Measurements from ENCODE around the gene MGMT. TPM values are rescaled to one million over a fixed set of nuclear protein-coding genes. Genes with fewer than 3 reads are reported as not detected.

Gene MGMT
- total RNA-seq, 6 experiments from 2014 or later = 36.5 to 53.4 (median 42.3) TPM

DNA sequence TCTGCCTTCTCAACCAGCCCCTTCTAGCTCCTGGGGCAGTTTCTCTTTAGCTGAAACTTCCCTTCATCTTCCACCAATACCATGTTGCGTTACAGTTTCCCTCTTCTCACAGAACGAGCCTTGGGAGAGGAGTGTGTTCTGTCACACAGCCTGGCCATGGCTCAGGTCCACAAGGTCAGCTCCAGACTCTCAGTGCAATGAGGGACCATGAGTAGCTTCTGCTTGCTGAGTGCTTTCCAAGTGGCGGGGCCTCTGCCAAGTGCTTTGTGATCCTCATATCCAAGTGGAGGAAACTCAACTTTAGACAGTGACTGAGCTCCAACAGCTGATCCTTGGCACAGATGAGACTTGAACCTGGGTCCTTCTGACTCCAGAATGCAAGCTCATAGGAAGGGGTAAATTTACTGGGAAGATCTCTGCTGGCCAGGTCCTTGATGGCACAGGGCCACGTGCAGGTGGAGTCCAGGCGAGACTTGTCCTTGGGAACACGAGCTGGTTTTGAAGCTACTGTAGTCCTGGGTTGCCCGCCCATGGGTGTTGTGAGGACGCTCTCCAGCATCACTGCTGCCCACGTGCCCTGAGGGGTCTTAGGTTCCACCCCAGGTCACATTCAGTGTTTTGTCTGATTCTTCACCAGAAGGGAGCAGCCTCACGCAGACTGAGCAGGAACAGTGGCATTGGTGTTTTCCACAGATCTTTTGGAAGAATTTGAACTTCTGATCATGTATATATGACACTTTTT, 259.0 kb downstream of the MGMT start:
- Histone ChIP-seq H3K4me1 (peaks cover 0 to 16% (median 0%) of the 10 kb centered on the region in 4 donors), H3K9me3 (no peaks in the 10 kb centered on the region), H3K4me3 (no peak overlapping the region), H3K36me3 (no peaks in the 10 kb centered on the region), H3K27me3 (no peaks in the 10 kb centered on the region), H3K27ac (no peak overlapping the region)
- ATAC-seq (peak; percentile 36 to 84 (median 58)), DNase-seq (peak in 2 of 3 donors; percentile 82 to 83)
- intact Hi-C loops (cut with DNase I) = no loop called here
- WGBS (ENCODE audit: insufficient coverage, low coverage, low lambda C conversion rate, missing lambda C conversion rate) = 81% methylated on average over 4 of the region's 10 CpGs
- TF ChIP-seq CTCF (IDR thresholded peaks at IDR 0.05) (no peak), POLR2A (IDR thresholded peaks at IDR 0.05) (no peak)

- no peak overlapping the region for H3K4me3 ChIP-seq
- H3K9me3 ChIP-seq = no peaks in the 10 kb centered on the region
- ATAC-seq (no peak), DNase-seq (peak in 1 of 3 donors; percentile 20)
- no peaks in the 10 kb centered on the region for H3K36me3 ChIP-seq
- peaks cover 0 to 16% (median 0%) of the 10 kb centered on the region in 4 donors for H3K4me1 ChIP-seq
- H3K27me3 ChIP-seq = no peaks in the 10 kb centered on the region
- no peak overlapping the region for H3K27ac ChIP-seq
- intact Hi-C loops (cut with DNase I) = no loop called here
- TF ChIP-seq CTCF (IDR thresholded peaks at IDR 0.05) = no peak
- no peak for TF ChIP-seq POLR2A (IDR thresholded peaks at IDR 0.05)
- 83% methylated on average over 1 of the region's 6 CpGs for WGBS (ENCODE audit: insufficient coverage, low coverage, low lambda C conversion rate, missing lambda C conversion rate)
These were observed 260.0 kb downstream of the MGMT start for GRCh38 chr10:129727071-129727470.

- intact Hi-C loops (cut with DNase I) = no loop called here
- 80% methylated on average over 1 of the region's 4 CpGs for WGBS (ENCODE audit: insufficient coverage, low coverage, low lambda C conversion rate, missing lambda C conversion rate)
- Histone ChIP-seq H3K27me3 (no peaks in the 10 kb centered on the region), H3K4me3 (no peak overlapping the region), H3K27ac (no peak overlapping the region), H3K9me3 (no peaks in the 10 kb centered on the region), H3K36me3 (no peaks in the 10 kb centered on the region), H3K4me1 (peaks cover 0 to 16% (median 0%) of the 10 kb centered on the region in 4 donors)
- ATAC-seq = no peak
- no peak for DNase-seq
- TF ChIP-seq CTCF (IDR thresholded peaks at IDR 0.05) (no peak), POLR2A (IDR thresholded peaks at IDR 0.05) (no peak)
These were observed 260.5 kb downstream of the MGMT start for GRCh38 chr10:129727495-129727894.

DNA sequence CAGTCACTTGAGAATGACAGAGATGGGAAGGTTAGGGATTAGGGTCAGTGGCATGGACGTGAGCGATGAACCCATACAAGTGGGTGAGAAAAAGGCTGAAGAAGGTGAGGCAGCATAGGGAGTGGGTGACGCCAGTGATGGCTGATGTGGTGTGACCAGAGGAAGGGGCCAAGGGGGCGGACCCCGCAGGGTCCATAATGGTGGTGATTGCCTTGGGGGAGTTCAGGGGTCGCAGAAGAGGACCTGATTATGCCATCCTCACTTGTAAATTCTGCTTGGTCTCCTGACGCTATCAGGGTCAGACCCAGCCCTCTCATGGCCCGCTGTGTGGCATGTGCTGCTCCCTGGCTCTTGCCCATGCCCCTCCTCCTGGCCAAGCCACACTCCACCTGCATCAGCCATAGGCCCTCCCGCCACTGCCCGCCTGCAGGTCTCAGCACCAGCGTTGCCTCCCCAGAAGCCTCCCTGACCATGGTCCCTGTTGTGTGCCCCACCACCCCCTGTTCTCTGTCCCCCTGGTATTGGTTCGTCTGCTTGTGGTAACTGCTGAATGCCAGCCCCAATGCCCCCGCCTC, 261.3 kb downstream of the MGMT start:
- no peak for ATAC-seq
- intact Hi-C loops (cut with DNase I) = no loop called here
- H3K4me1 ChIP-seq = peaks cover 0 to 16% (median 0%) of the 10 kb centered on the region in 4 donors
- WGBS (ENCODE audit: insufficient coverage, low coverage, low lambda C conversion rate, missing lambda C conversion rate) = 87% methylated on average over 5 of the region's 13 CpGs
- H3K4me3 ChIP-seq = no peak overlapping the region
- TF ChIP-seq POLR2A (IDR thresholded peaks at IDR 0.05) = no peak
- TF ChIP-seq CTCF (IDR thresholded peaks at IDR 0.05) = no peak
- H3K27ac ChIP-seq = no peak overlapping the region
- H3K27me3 ChIP-seq = no peaks in the 10 kb centered on the region
- DNase-seq = peak in 1 of 3 donors; percentile 27
- H3K9me3 ChIP-seq = no peaks in the 10 kb centered on the region
- H3K36me3 ChIP-seq = no peaks in the 10 kb centered on the region
